Bronchial epithelial cell (primary cell): ENCODE results near the gene HFE. TPM values are rescaled to one million over a fixed set of nuclear protein-coding genes. Genes with fewer than 3 reads are reported as not detected.
"Not testable (repeated sequence)": the region's sequence is repeated elsewhere in the genome, so short reads cannot be mapped to it uniquely, and the experiment has no call there.

ENCODE experiments used
- DNase-seq: peaks from one replicate; pipeline ENCODE4 v3.0.0-alpha.2; 2010; ENCODE audit warnings: low read depth
- FAIRE-seq: peaks from 2 replicates; lab custom pipeline; 2011; peaks lifted over from hg19 to GRCh38; lab: Jason Lieb, UNC
- H3K27me3 ChIP-seq: 2 replicates; pipeline ENCODE4 v1.5.1; 2011; ENCODE audit warnings: low read length; ENCODE audit not compliant: control insufficient read depth, insufficient read depth
- H3K36me3 ChIP-seq: 2 replicates; pipeline ENCODE4 v1.5.1; 2011; ENCODE audit warnings: low read length; ENCODE audit not compliant: control insufficient read depth, insufficient read depth
- H3K4me3 ChIP-seq: 2 replicates; pipeline ENCODE4 v1.5.1; 2011; ENCODE audit warnings: mild to moderate bottlenecking, low read depth, low read length, control low read depth
- total RNA-seq: library from RNA; depleted of rRNA; stranded (reverse); fragments of >200 nt; gene quantifications from 2 replicates; pipeline ENCODE4 v1.2.1, GENCODE V29; 2014
- TF ChIP-seq, protein P1 (sequence below): IDR thresholded peaks from 2 replicates; pipeline ENCODE4 v1.5.1; 2011; ENCODE audit warnings: mild to moderate bottlenecking, moderate library complexity, low read length, control low read depth, inconsistent platforms; ENCODE audit not compliant: insufficient read depth, severe bottlenecking

HFE gene
- total RNA-seq, 1 donor from 2014 or later, result 3.7 TPM

DNA sequence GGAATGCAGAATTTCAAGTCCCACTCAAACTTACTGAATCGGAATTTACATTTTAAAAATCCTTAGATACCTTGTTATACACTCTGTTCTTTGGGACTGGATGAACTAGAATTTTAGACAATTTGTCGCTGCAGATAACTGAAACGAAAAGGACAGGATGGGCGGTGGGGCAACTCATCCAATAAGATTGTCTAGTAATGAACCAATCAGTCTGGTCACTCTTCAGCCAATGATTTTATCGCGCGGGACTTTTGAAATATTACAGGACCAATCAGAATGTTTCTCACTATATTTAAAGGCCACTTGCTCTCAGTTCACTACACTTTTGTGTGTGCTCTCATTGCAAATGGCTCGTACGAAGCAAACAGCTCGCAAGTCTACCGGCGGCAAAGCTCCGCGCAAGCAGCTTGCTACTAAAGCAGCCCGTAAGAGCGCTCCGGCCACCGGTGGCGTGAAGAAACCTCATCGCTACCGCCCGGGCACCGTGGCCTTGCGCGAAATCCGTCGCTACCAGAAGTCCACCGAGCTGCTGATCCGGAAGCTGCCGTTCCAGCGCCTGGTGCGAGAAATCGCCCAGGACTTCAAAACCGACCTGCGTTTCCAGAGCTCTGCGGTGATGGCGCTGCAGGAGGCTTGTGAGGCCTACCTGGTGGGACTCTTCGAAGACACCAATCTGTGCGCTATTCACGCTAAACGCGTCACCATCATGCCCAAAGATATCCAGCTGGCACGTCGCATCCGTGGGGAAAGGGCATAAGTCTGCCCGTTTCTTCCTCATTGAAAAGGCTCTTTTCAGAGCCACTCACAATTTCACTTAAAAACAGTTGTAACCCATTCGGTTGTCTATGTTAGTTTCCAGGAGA lies 41.9 kb upstream of the HFE start:
- no peaks in the 10 kb centered on the region for H3K27me3 ChIP-seq
- peak; percentile 90 for DNase-seq
- no peaks in the 10 kb centered on the region for H3K36me3 ChIP-seq
- TF ChIP-seq, protein P1, sequence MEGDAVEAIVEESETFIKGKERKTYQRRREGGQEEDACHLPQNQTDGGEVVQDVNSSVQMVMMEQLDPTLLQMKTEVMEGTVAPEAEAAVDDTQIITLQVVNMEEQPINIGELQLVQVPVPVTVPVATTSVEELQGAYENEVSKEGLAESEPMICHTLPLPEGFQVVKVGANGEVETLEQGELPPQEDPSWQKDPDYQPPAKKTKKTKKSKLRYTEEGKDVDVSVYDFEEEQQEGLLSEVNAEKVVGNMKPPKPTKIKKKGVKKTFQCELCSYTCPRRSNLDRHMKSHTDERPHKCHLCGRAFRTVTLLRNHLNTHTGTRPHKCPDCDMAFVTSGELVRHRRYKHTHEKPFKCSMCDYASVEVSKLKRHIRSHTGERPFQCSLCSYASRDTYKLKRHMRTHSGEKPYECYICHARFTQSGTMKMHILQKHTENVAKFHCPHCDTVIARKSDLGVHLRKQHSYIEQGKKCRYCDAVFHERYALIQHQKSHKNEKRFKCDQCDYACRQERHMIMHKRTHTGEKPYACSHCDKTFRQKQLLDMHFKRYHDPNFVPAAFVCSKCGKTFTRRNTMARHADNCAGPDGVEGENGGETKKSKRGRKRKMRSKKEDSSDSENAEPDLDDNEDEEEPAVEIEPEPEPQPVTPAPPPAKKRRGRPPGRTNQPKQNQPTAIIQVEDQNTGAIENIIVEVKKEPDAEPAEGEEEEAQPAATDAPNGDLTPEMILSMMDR, result peak; percentile 54
- peak overlapping the region; percentile 47 for H3K4me3 ChIP-seq
- no peak for FAIRE-seq

DNA sequence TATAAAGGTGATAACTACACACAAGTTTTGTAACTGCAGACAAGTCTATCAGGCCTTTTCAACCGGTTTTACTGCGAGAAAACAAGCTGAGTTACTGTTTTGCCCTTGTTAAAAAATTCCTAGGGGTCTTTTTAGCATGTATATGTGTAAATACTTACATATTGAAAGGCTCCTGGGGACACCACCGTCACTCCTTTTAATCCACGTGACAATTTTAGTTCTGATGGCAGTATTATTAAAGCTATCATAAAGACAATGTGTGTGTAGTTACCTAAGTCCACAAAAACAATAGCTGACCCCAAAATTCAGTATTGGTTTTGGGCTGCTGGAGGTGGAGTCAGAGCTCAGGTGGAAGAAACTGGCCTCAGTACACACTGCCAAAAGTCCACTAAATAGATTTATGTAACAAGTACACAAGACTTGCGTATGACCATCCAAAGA lies 41.3 kb upstream of the HFE start:
- TF ChIP-seq, protein P1, result no peak
- Histone ChIP-seq H3K27me3 (no peaks in the 10 kb centered on the region), H3K4me3 (peak overlapping the region; percentile 47), H3K36me3 (no peaks in the 10 kb centered on the region)
- FAIRE-seq (no peak), DNase-seq (no peak)

DNA sequence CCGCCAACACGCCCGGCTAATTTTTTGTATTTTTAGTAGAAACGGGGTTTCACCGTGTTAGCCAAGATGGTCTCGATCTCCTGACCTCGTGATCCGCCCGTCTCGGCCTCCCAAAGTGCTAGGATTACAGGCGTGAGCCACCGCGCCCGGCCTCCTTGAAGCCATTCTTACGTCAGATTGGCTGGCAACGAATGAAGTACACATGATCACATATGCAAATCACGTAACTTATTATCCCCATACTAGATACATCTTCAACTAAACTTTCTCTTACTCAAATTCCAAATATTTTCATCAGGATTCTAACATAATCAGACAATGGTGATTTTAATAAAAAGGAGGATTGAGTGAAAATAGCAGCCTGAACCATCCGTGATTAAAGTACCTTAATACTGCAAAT lies 39.9 kb upstream of the HFE start:
- FAIRE-seq, H3K36me3 ChIP-seq: not testable (repeated sequence)

DNA sequence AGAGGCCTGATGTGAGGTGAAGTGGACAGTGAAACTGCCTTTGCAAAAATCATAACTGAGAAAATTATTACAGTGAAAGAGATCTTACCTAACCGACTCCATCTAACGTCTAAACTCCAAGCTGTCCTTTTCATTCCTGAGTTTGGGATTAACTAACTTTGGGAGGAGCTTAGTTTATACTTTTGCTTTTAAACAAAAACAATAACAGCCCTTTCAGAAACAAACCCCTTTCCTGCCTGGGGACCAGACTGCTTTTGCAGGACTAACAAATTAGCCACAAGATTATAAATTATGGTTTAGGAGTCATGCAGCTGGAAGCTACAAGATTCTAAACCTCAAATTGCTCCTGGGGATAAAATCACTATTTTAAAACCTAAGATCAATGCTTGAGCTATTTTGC lies 38.6 kb upstream of the HFE start:
- no peak for DNase-seq
- H3K4me3 ChIP-seq, result no peak overlapping the region
- no peaks in the 10 kb centered on the region for H3K27me3 ChIP-seq
- H3K36me3 ChIP-seq, result no peaks in the 10 kb centered on the region
- TF ChIP-seq, protein P1, result no peak
- no peak for FAIRE-seq

More for the DNA sequence above, 39.9 kb upstream of the HFE start:
- DNase-seq, H3K4me3 ChIP-seq, H3K27me3 ChIP-seq: not testable (repeated sequence)

DNA sequence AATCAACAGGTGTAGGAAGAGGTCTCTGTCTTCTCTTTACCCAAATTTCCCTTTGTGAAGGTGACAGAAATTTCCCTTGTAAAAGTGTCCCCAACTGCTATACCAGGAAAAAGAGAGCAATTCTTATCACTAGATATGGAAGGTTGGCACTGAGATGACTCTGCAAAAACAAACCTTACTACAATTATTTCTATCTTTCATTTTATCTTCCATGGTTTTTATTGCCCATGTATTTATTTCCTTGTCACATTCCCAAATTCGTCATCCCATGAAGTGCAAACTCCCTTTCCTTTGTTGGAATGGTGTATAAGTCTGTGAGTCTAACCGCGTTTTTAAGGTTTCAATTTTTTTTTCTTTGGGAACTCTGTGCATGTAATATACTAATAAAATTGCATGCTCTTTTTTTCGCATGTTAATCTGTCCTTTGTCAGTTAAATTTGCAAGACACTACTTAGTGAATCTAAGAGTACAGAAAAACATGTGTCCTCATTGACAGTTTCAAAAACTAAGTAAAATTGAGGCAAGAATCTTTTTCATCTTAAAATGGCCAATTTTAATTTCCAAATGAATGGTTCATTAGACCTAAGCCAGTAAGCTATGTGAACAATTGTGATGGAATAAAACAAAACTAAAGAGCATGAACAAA lies 35.4 kb upstream of the HFE start:
- TF ChIP-seq, protein P1, result no peak
- H3K27me3 ChIP-seq, result no peaks in the 10 kb centered on the region
- H3K36me3 ChIP-seq, result no peaks in the 10 kb centered on the region
- no peak for FAIRE-seq
- no peak for DNase-seq
- no peak overlapping the region for H3K4me3 ChIP-seq

DNA sequence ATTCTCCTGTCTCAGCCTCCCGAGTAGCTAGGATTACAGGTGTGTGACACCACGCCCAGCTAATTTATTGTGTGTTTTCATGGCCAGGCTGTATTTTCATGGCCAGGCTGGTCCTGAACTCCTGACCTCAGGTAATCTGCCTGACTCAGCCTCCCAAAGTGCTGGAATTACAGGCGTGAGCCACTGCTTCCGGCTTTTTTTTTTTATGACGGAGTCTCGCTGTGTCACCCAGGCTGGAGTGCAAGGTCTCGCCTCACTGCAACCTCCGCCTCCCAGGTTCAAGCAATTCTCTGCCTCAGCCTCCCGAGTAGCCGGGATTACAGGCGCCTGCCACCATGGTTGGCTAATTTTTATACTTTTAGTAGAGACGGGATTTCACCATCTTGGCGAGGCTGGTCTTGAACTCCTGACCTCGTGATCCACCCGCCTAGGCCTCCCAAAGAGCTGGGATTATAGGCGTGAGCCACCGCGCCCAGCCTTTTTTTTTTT lies 34.4 kb upstream of the HFE start:
- not testable (repeated sequence) for H3K4me3 ChIP-seq, H3K36me3 ChIP-seq, H3K27me3 ChIP-seq, DNase-seq, FAIRE-seq
